ENCODE data around the gene GIGYF1. TPM values are rescaled to one million over a fixed set of nuclear protein-coding genes. Genes with fewer than 3 reads are reported as not detected.

The GIGYF1 gene
- total and polyA plus RNA-seq, 2 of the 13 experiments (the other 11 are each of a cell fraction or from before 2014, with no cell fraction given) = 7.6 to 16.1 TPM

DNA sequence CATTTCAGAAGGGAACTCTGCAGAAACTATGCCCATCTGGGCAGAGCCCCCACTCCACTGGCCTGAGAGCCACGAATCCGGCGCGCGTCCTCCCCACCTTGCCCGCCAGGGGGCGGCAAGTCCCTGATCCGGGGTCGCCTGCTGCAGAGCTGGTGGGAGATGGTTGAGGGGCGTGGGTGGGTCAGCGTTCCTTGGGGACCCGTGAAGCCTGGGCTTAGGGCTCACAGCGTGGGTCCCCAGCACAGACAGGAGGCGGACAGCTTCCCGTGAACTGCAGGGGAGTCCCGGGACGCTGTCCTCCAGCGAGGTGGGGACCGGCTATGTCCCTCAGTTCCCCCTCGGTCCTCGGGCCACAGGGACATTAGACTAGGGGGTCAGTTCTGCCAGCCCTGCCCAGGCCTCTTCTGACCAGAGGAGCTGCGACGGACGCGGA lies 11.3 kb upstream of the GIGYF1 start (continued):
- TF ChIP-seq, protein P1, sequence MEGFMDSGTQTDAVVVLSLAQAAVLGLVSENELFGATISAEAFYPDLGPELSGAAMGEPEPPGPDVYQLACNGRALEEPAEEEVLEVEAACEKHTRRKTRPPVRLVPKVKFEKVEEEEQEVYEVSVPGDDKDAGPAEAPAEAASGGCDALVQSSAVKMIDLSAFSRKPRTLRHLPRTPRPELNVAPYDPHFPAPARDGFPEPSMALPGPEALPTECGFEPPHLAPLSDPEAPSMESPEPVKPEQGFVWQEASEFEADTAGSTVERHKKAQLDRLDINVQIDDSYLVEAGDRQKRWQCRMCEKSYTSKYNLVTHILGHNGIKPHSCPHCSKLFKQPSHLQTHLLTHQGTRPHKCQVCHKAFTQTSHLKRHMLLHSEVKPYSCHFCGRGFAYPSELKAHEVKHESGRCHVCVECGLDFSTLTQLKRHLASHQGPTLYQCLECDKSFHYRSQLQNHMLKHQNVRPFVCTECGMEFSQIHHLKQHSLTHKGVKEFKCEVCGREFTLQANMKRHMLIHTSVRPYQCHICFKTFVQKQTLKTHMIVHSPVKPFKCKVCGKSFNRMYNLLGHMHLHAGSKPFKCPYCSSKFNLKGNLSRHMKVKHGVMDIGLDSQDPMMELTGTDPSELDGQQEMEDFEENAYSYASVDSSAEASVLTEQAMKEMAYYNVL (CRISPR knock-in tag; IDR thresholded peaks at IDR 0.05; ENCODE audit: borderline replicate concordance) = peak; percentile 82
- TF ChIP-seq NRL (CRISPR knock-in tag; IDR thresholded peaks at IDR 0.05; ENCODE audit: borderline replicate concordance) (no peak), ZNF572 (CRISPR knock-in tag; IDR thresholded peaks at IDR 0.05) (no peak), ZSCAN25 (CRISPR knock-in tag; IDR thresholded peaks at IDR 0.05) (peak; percentile 69), CAMTA2 (CRISPR knock-in tag; IDR thresholded peaks at IDR 0.05; ENCODE audit: borderline replicate concordance) (peak; percentile 61; the same call in 1 of the 2 replicates), ZSCAN20 (CRISPR knock-in tag; IDR thresholded peaks at IDR 0.05; ENCODE audit: borderline replicate concordance) (no peak), ARNT2 (CRISPR knock-in tag; IDR thresholded peaks at IDR 0.05; ENCODE audit: low read depth) (no peak), HHEX (CRISPR knock-in tag; IDR thresholded peaks at IDR 0.05) (no peak), TP53 (CRISPR knock-in tag; conservative IDR thresholded peaks at IDR 0.05) (0 out of 2 replicates have a peak, but pooled peaks have one; percentile 47), MEF2D (CRISPR knock-in tag; IDR thresholded peaks at IDR 0.05) (0 out of 2 replicates have a peak, but pooled peaks have one; percentile 17), ZBTB7A (CRISPR knock-in tag; IDR thresholded peaks at IDR 0.05) (peak; percentile 98), HMG20B (CRISPR knock-in tag; conservative IDR thresholded peaks at IDR 0.05) (no peak), SIN3A (IDR thresholded peaks at IDR 0.05; ENCODE audit: borderline replicate concordance, low read depth, low read length) (peak; percentile 49; the same call in 1 of the 2 replicates), POGZ (CRISPR knock-in tag; IDR thresholded peaks at IDR 0.05) (no peak), SOX5 (CRISPR knock-in tag; IDR thresholded peaks at IDR 0.05; ENCODE audit: borderline replicate concordance) (0 out of 2 replicates have a peak, but pooled peaks have one; percentile 35)
- TF ChIP-seq, protein P2, sequence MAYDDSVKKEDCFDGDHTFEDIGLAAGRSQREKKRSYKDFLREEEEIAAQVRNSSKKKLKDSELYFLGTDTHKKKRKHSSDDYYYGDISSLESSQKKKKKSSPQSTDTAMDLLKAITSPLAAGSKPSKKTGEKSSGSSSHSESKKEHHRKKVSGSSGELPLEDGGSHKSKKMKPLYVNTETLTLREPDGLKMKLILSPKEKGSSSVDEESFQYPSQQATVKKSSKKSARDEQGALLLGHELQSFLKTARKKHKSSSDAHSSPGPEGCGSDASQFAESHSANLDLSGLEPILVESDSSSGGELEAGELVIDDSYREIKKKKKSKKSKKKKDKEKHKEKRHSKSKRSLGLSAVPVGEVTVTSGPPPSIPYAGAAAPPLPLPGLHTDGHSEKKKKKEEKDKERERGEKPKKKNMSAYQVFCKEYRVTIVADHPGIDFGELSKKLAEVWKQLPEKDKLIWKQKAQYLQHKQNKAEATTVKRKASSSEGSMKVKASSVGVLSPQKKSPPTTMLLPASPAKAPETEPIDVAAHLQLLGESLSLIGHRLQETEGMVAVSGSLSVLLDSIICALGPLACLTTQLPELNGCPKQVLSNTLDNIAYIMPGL (CRISPR knock-in tag; IDR thresholded peaks at IDR 0.05; ENCODE audit: borderline replicate concordance in 1 of 2, low read depth in 1 of 2) = peak in 1 of 2 experiments; percentile 94
- TF ChIP-seq, protein P3, sequence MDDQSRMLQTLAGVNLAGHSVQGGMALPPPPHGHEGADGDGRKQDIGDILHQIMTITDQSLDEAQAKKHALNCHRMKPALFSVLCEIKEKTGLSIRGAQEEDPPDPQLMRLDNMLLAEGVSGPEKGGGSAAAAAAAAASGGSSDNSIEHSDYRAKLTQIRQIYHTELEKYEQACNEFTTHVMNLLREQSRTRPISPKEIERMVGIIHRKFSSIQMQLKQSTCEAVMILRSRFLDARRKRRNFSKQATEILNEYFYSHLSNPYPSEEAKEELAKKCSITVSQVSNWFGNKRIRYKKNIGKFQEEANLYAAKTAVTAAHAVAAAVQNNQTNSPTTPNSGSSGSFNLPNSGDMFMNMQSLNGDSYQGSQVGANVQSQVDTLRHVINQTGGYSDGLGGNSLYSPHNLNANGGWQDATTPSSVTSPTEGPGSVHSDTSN (CRISPR knock-in tag; IDR thresholded peaks at IDR 0.05; ENCODE audit: borderline replicate concordance) = no peak
- TF ChIP-seq, protein P4, sequence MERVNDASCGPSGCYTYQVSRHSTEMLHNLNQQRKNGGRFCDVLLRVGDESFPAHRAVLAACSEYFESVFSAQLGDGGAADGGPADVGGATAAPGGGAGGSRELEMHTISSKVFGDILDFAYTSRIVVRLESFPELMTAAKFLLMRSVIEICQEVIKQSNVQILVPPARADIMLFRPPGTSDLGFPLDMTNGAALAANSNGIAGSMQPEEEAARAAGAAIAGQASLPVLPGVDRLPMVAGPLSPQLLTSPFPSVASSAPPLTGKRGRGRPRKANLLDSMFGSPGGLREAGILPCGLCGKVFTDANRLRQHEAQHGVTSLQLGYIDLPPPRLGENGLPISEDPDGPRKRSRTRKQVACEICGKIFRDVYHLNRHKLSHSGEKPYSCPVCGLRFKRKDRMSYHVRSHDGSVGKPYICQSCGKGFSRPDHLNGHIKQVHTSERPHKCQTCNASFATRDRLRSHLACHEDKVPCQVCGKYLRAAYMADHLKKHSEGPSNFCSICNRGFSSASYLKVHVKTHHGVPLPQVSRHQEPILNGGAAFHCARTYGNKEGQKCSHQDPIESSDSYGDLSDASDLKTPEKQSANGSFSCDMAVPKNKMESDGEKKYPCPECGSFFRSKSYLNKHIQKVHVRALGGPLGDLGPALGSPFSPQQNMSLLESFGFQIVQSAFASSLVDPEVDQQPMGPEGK (CRISPR knock-in tag; IDR thresholded peaks at IDR 0.05) = peak; percentile 80
- TF ChIP-seq, protein P5, sequence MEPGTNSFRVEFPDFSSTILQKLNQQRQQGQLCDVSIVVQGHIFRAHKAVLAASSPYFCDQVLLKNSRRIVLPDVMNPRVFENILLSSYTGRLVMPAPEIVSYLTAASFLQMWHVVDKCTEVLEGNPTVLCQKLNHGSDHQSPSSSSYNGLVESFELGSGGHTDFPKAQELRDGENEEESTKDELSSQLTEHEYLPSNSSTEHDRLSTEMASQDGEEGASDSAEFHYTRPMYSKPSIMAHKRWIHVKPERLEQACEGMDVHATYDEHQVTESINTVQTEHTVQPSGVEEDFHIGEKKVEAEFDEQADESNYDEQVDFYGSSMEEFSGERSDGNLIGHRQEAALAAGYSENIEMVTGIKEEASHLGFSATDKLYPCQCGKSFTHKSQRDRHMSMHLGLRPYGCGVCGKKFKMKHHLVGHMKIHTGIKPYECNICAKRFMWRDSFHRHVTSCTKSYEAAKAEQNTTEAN (CRISPR knock-in tag; conservative IDR thresholded peaks at IDR 0.05) = no peak
- TF ChIP-seq, protein P6, sequence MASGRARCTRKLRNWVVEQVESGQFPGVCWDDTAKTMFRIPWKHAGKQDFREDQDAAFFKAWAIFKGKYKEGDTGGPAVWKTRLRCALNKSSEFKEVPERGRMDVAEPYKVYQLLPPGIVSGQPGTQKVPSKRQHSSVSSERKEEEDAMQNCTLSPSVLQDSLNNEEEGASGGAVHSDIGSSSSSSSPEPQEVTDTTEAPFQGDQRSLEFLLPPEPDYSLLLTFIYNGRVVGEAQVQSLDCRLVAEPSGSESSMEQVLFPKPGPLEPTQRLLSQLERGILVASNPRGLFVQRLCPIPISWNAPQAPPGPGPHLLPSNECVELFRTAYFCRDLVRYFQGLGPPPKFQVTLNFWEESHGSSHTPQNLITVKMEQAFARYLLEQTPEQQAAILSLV (CRISPR knock-in tag; IDR thresholded peaks at IDR 0.05; ENCODE audit: borderline replicate concordance) = peak; percentile 43; the same call in 1 of the 2 replicates

All from HepG2 (cell line).